ENCODE data around the gene TANK. TPM values are rescaled to one million over a fixed set of nuclear protein-coding genes. Genes with fewer than 3 reads are reported as not detected.

Gene TANK
- total RNA-seq, 2 donors from 2014 or later: 50.4 to 51.0 TPM

DNA sequence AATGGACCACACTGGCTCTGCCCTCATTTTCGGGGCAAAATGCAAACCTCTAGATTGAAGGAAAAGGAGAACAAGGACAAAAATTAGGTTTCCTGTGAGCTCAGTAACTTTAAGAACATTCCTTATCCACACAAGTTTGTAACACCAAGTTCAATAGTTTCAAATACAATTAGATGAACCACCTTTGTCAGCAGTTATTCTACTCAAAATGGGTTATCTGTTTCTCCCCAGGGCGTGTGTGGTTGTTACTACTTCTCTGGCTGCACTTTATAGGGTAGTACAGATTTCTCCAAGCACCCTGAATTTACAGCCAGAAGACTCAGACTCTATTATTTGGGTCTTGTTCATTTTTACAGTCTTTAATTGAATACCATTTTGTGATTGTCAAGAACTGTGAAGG is 45.0 kb upstream of the TANK start:
- no peaks in the 10 kb centered on the region for H3K27me3 ChIP-seq (replicated peaks; ENCODE audit: insufficient read depth)
- TF ChIP-seq POLR2A (IDR thresholded peaks at IDR 0.05) (no peak), POLR2AphosphoS5 (IDR thresholded peaks at IDR 0.05) (no peak)
- TF ChIP-seq, protein P1, sequence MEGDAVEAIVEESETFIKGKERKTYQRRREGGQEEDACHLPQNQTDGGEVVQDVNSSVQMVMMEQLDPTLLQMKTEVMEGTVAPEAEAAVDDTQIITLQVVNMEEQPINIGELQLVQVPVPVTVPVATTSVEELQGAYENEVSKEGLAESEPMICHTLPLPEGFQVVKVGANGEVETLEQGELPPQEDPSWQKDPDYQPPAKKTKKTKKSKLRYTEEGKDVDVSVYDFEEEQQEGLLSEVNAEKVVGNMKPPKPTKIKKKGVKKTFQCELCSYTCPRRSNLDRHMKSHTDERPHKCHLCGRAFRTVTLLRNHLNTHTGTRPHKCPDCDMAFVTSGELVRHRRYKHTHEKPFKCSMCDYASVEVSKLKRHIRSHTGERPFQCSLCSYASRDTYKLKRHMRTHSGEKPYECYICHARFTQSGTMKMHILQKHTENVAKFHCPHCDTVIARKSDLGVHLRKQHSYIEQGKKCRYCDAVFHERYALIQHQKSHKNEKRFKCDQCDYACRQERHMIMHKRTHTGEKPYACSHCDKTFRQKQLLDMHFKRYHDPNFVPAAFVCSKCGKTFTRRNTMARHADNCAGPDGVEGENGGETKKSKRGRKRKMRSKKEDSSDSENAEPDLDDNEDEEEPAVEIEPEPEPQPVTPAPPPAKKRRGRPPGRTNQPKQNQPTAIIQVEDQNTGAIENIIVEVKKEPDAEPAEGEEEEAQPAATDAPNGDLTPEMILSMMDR (IDR thresholded peaks at IDR 0.05): no peak
- 93% methylated on average over 2 of the region's 2 CpGs for WGBS
- intact Hi-C loops (cut with DNase I): no loop called here
- no peak overlapping the region for H3K27ac ChIP-seq
- no peaks in the 10 kb centered on the region for H3K36me3 ChIP-seq
- H3K4me3 ChIP-seq: no peak overlapping the region
- no peaks in the 10 kb centered on the region for H3K4me1 ChIP-seq (replicated peaks)
- no peak for DNase-seq (ENCODE audit: low spot score)
- no peaks in the 10 kb centered on the region for H3K9me3 ChIP-seq

DNA sequence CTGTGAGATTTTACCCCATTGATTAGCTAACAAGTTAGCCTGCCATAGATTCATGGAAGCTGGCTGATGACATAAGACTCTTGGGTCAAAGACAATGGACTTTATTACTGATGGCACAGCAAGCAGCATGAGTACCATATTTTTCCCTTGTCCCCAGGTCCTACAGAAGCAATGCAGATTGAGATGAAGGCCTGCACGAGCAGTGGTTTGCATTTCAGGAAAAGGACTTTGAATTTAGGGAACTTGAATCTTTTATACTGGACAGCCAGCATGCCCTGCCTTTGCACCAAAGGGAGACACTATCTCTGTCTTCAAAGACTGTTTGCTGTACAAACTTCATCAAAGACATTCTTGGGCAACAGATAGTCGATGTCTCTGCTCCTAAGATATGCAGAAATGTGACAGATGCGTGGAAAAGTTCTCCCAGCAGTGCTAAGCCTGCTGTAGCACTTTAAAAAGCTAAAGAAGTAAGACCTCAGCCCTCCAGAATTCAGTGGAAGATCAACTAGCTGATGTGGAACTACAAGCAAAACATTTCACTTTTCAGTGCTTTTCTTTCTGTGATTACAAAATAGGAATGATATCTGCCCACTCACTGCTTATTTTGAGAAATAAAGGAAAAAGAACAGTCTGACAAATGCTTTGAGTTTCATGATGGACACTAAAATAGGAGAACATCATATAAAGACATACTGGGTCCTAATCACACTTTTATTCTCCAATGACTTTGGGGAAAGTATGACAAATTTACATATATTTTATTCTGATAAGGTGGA is 44.4 kb upstream of the TANK start:
- no peak overlapping the region for H3K27ac ChIP-seq
- intact Hi-C loops (cut with DNase I): no loop called here
- H3K4me1 ChIP-seq (replicated peaks): no peaks in the 10 kb centered on the region
- no peak for DNase-seq (ENCODE audit: low spot score)
- WGBS: 65% methylated on average over 3 of the region's 3 CpGs
- H3K27me3 ChIP-seq (replicated peaks; ENCODE audit: insufficient read depth): no peaks in the 10 kb centered on the region
- H3K36me3 ChIP-seq: no peaks in the 10 kb centered on the region
- TF ChIP-seq POLR2AphosphoS5 (IDR thresholded peaks at IDR 0.05) (no peak), POLR2A (IDR thresholded peaks at IDR 0.05) (no peak)
- TF ChIP-seq, protein P1 (IDR thresholded peaks at IDR 0.05): no peak
- no peak overlapping the region for H3K4me3 ChIP-seq
- H3K9me3 ChIP-seq: no peaks in the 10 kb centered on the region

DNA sequence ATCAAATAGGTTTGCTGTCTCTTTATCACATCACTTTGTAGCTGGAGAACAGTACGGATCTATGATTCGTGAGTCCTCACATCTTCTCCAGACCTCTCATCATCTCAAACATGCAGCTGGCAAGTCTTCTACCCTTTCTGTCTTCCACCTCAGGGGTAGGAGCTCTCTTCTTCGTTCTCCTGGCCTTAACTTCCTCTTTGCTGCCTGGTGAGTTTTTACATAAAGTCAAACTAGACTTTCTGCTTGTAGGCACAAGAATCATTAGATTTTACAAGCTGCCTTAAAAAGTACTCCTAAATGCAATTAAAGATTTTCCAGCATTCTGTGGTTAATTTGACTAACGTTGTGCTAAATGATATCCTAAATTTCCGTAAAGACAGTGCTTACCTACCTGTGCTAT is 43.7 kb upstream of the TANK start:
- 52% methylated on average over 5 of the region's 5 CpGs for WGBS
- Histone ChIP-seq H3K27me3 (replicated peaks; ENCODE audit: insufficient read depth) (no peaks in the 10 kb centered on the region), H3K36me3 (no peaks in the 10 kb centered on the region), H3K27ac (no peak overlapping the region), H3K4me1 (replicated peaks) (no peaks in the 10 kb centered on the region), H3K9me3 (no peaks in the 10 kb centered on the region), H3K4me3 (no peak overlapping the region)
- no peak for DNase-seq (ENCODE audit: low spot score)
- no peak for TF ChIP-seq POLR2AphosphoS5 (IDR thresholded peaks at IDR 0.05)
- TF ChIP-seq POLR2A (IDR thresholded peaks at IDR 0.05): no peak
- TF ChIP-seq, protein P1 (IDR thresholded peaks at IDR 0.05): no peak
- intact Hi-C loops (cut with DNase I): no loop called here

DNA sequence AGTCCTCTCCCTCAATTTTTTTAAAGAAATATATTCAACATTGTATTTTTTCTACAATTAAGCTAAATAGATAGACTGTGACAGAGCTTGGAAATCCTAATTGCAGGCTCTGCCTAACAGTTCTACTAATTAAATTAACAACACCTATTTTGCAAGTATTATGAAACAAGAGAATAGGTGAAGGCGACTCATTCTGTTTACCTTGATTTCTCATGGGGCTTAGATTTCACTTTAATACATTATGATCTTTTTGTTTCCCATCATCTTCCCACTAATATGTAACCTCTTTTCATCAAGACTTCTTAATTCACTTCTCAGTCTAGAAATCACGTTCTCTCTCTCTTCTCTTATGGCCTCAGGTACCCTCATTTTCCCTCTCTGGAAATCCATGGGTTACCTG is 42.7 kb upstream of the TANK start:
- Histone ChIP-seq H3K27ac (no peak overlapping the region), H3K4me3 (no peak overlapping the region), H3K36me3 (no peaks in the 10 kb centered on the region), H3K9me3 (no peaks in the 10 kb centered on the region), H3K4me1 (replicated peaks) (no peaks in the 10 kb centered on the region), H3K27me3 (replicated peaks; ENCODE audit: insufficient read depth) (no peaks in the 10 kb centered on the region)
- no peak for DNase-seq (ENCODE audit: low spot score)
- TF ChIP-seq, protein P1 (IDR thresholded peaks at IDR 0.05): no peak
- no peak for TF ChIP-seq POLR2A (IDR thresholded peaks at IDR 0.05)
- TF ChIP-seq POLR2AphosphoS5 (IDR thresholded peaks at IDR 0.05): no peak
- WGBS: 99% methylated on average over 2 of the region's 2 CpGs
- intact Hi-C loops (cut with DNase I): no loop called here

DNA sequence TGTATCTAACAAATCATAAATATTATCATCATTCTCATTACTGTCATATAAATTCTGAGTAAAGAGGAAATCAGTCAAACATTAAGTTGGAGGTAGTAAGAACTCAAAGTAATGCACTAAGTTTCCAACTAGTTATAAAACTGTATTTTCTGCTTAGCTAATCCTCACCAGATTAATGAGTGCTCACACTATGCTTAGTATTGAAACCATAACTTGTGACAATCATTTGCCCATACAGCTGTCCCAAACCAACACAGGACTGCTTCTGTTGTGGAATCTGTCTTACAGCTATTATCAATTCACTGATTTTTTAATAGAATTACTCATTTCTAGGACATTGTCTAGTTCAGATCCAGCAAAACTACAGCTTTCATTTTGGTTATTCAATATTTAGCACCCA is 41.5 kb upstream of the TANK start:
- Histone ChIP-seq H3K4me3 (no peak overlapping the region), H3K9me3 (no peaks in the 10 kb centered on the region), H3K27ac (no peak overlapping the region), H3K36me3 (no peaks in the 10 kb centered on the region), H3K27me3 (replicated peaks; ENCODE audit: insufficient read depth) (no peaks in the 10 kb centered on the region), H3K4me1 (replicated peaks) (peaks cover 4% of the 10 kb centered on the region)
- DNase-seq (ENCODE audit: low spot score): no peak
- intact Hi-C loops (cut with DNase I): no loop called here
- TF ChIP-seq, protein P1 (IDR thresholded peaks at IDR 0.05): no peak
- TF ChIP-seq POLR2AphosphoS5 (IDR thresholded peaks at IDR 0.05) (no peak), POLR2A (IDR thresholded peaks at IDR 0.05) (no peak)
